Breast epithelium (tissue), 4 donors: ENCODE results near the gene CLCN1. TPM values are rescaled to one million over a fixed set of nuclear protein-coding genes. Genes with fewer than 3 reads are reported as not detected.

Experiments used
- DNase-seq, 2 donors: peaks; one replicate each; pipeline ENCODE4 v3.0.0-alpha.2; 2019; ENCODE audit warnings: low spot score in 2 of 2
- H3K27ac ChIP-seq, 2 donors: fragments of 200-600 bp; sonication (generic) in 1 of 2; one replicate each; pipeline ENCODE4 v1.5.1; 2016 to 2019; ENCODE audit warnings: mild to moderate bottlenecking in 1 of 2
- H3K27me3 ChIP-seq, 2 donors: fragments of 200-600 bp; sonication (generic) in 1 of 2; one replicate each; pipeline versions ENCODE4 v1.5.1 to v1.6.0; 2017 to 2019; ENCODE audit warnings: control low read depth in 1 of 2, mild to moderate bottlenecking in 1 of 2
- H3K36me3 ChIP-seq: fragments of 200-600 bp; one replicate; pipeline ENCODE4 v1.5.1; 2019
- H3K4me1 ChIP-seq, 2 donors: fragments of 200-600 bp; sonication (generic); one replicate each; pipeline ENCODE4 v1.5.1; 2016 to 2019; ENCODE audit warnings: control low read depth in 1 of 2
- H3K4me3 ChIP-seq, 3 donors: fragments of 200-600 bp; sonication (generic); 1 replicate in 2 of 3; 2 replicates in 1 of 3; pipeline ENCODE4 v1.5.1; 2016 to 2019; ENCODE audit warnings: mild to moderate bottlenecking in 3 of 3, moderate library complexity in 2 of 3
- H3K9me3 ChIP-seq, 2 donors: fragments of 200-600 bp; sonication (generic) in 1 of 2; one replicate each; pipeline ENCODE4 v1.5.1; 2016 to 2019; ENCODE audit warnings: control low read depth in 1 of 2
- POLR2A ChIP-seq: fragments of 450-650 bp; IDR thresholded peaks from one replicate; pipeline ENCODE4 v1.6.1; 2016; ENCODE audit warnings: antibody characterized with exemption, mild to moderate bottlenecking, moderate library complexity
- POLR2AphosphoS5 ChIP-seq, 3 donors: sonication (generic); formaldehyde crosslinking; IDR thresholded peaks; one replicate each; pipeline ENCODE4 v1.6.1; 2017; ENCODE audit warnings: antibody characterized with exemption in 3 of 3
- intact Hi-C: fragments of 100-400 bp; cut with DNase I; formaldehyde crosslinking; loops from one replicate; pipeline ENCODE4 v1.15.1; 2023; ENCODE audit warnings: low total_unique reads
- total RNA-seq, 3 donors: library from RNA; depleted of rRNA; stranded (reverse); fragments of >200 nt; gene quantifications; one replicate each; pipeline ENCODE4 v1.1.0, GENCODE V29; 2016
- TF ChIP-seq, protein P1 (sequence below), 3 donors: fragments of 450-650 bp; IDR thresholded peaks; one replicate each; pipeline ENCODE4 v1.5.1; 2016 to 2017; ENCODE audit warnings: antibody characterized with exemption in 3 of 3, mild to moderate bottlenecking in 3 of 3, moderate library complexity in 3 of 3

The CLCN1 gene
- total RNA-seq, 3 donors from 2014 or later, result 0.29 TPM; not detected in 2

DNA sequence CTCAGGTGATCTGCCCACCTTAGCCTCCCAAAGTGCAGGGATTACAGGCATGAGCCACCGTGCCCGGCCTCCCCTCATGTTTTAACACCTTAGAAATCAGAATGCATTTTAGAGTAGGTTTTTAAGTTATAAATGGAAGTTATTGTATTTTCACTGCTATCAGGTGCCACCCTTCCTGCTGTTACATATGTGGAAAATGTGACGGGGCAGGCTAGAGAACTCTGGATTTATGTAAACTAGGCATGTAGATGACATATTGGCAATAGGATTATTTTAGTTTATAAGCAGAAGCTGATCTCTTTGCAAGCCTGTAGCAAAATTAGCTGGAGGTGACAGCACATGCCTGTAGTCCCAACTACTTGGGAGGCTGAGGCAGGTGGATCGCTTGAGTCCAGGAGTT is 25.6 kb upstream of the CLCN1 start:
- intact Hi-C loops, result no loop called here
- peak overlapping the region in 1 of 2 donors; percentile 12 for H3K27ac ChIP-seq
- no peaks in the 10 kb centered on the region for H3K9me3 ChIP-seq
- peaks cover 2% of the 10 kb centered on the region for H3K36me3 ChIP-seq
- TF ChIP-seq, protein P1, sequence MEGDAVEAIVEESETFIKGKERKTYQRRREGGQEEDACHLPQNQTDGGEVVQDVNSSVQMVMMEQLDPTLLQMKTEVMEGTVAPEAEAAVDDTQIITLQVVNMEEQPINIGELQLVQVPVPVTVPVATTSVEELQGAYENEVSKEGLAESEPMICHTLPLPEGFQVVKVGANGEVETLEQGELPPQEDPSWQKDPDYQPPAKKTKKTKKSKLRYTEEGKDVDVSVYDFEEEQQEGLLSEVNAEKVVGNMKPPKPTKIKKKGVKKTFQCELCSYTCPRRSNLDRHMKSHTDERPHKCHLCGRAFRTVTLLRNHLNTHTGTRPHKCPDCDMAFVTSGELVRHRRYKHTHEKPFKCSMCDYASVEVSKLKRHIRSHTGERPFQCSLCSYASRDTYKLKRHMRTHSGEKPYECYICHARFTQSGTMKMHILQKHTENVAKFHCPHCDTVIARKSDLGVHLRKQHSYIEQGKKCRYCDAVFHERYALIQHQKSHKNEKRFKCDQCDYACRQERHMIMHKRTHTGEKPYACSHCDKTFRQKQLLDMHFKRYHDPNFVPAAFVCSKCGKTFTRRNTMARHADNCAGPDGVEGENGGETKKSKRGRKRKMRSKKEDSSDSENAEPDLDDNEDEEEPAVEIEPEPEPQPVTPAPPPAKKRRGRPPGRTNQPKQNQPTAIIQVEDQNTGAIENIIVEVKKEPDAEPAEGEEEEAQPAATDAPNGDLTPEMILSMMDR (IDR thresholded peaks at IDR 0.05), result no peak
- TF ChIP-seq POLR2AphosphoS5 (IDR thresholded peaks at IDR 0.05), result no peak
- peaks cover 0 to 12% of the 10 kb centered on the region in 2 donors for H3K4me1 ChIP-seq
- DNase-seq, result no peak
- no peaks in the 10 kb centered on the region for H3K27me3 ChIP-seq
- H3K4me3 ChIP-seq, result peak overlapping the region in 1 of 3 donors; percentile 21

DNA sequence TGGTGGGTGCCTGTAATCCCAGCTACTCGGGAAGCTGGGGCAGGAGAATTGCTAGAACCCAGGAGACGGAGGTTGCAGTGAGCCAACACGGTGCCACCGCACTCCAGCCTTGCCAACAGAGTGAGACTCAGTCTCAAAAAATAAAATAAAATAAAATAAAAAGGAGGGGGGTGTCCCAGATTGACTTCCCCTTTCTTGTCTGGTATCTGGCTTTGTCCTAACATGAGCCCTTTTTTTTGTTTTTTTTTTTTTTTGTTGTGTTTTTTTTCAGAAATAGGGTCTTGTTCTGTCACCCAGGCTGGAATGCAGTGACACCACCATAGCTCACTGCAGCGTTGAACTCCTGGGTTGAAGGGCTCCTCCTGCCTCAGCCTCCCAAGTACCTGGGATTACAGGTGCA is 23.0 kb upstream of the CLCN1 start:
- DNase-seq, result no peak
- Histone ChIP-seq H3K27me3 (no peaks in the 10 kb centered on the region), H3K4me3 (no peak overlapping the region), H3K36me3 (peaks cover 6% of the 10 kb centered on the region), H3K4me1 (peaks cover 0 to 7% of the 10 kb centered on the region in 2 donors), H3K9me3 (no peaks in the 10 kb centered on the region), H3K27ac (no peak overlapping the region)
- TF ChIP-seq POLR2AphosphoS5 (IDR thresholded peaks at IDR 0.05) (no peak), POLR2A (no peak)
- TF ChIP-seq, protein P1 (IDR thresholded peaks at IDR 0.05), result no peak
- intact Hi-C loops, result no loop called here

DNA sequence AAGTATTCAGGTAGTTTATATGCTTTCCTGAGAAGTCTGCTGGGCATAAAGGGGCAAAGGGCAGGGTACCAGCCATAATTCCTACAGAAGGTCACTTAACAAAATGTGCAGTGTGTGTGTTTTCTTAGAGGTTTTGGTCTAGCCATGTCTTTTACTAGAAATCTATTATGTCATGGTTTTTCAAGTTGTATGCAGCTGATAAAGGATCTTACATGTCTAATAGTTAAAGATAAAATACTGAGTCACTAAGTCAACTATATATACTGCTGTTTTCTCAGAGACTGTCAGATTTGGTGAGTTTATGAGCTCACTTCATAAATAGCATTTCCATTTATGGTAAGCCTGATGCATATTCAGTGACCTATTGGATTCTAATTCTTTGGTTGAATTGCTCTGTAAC is 20.0 kb upstream of the CLCN1 start:
- H3K4me1 ChIP-seq, result no peaks in the 10 kb centered on the region
- no peak overlapping the region for H3K27ac ChIP-seq
- peaks cover 6% of the 10 kb centered on the region for H3K36me3 ChIP-seq
- no peaks in the 10 kb centered on the region for H3K27me3 ChIP-seq
- H3K9me3 ChIP-seq, result no peaks in the 10 kb centered on the region
- intact Hi-C loops, result no loop called here
- TF ChIP-seq POLR2AphosphoS5 (IDR thresholded peaks at IDR 0.05) (no peak), POLR2A (no peak)
- TF ChIP-seq, protein P1 (IDR thresholded peaks at IDR 0.05), result no peak
- DNase-seq, result no peak
- H3K4me3 ChIP-seq, result no peak overlapping the region

DNA sequence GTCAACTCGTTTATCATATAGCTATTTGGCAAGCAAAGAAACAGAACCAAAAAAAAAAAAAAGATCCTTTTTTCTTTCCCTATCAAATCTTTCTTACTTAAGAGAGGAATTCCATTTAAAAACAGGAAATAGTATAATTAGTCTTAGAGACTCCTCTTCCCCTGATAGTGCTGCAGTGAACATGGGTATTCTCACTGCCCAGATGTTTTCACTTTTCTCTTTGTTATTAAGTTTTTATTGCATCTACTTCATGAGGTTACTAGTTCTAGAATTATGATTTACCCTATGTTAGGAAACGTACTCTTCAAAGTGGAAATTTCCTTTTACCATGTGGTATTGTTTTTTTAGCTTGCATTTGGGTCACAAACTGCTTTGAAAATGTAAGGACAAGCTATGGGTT is 19.2 kb upstream of the CLCN1 start:
- DNase-seq, result no peak
- Histone ChIP-seq H3K27me3 (no peaks in the 10 kb centered on the region), H3K4me1 (no peaks in the 10 kb centered on the region), H3K36me3 (peaks cover 6% of the 10 kb centered on the region), H3K27ac (no peak overlapping the region), H3K9me3 (no peaks in the 10 kb centered on the region), H3K4me3 (no peak overlapping the region)
- no peak for TF ChIP-seq POLR2AphosphoS5 (IDR thresholded peaks at IDR 0.05)
- TF ChIP-seq POLR2A, result no peak
- TF ChIP-seq, protein P1 (IDR thresholded peaks at IDR 0.05), result no peak
- intact Hi-C loops, result no loop called here

DNA sequence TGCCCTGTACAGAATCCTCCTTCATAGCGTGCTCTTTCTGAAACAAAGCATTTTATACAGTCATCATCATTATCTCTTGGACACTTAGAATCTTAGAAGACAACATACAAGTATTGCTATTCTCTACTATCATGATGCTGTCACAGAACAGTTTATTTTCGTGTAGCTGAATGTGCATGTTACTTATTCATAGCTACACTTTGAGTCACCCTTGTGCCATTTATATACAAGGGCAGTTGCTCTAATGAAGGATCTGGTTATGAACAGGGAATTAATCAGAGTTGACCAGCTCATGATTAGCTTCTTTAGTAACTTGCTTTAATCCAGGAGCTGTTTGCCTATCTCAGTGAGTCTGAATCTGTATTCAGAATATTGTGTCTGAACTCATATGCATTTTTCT is 16.6 kb upstream of the CLCN1 start:
- TF ChIP-seq POLR2AphosphoS5 (IDR thresholded peaks at IDR 0.05) (no peak), POLR2A (no peak)
- TF ChIP-seq, protein P1 (IDR thresholded peaks at IDR 0.05), result no peak
- DNase-seq, result no peak
- intact Hi-C loops, result no loop called here
- H3K27ac ChIP-seq, result no peak overlapping the region
- H3K9me3 ChIP-seq, result no peaks in the 10 kb centered on the region
- H3K4me1 ChIP-seq, result no peaks in the 10 kb centered on the region
- H3K27me3 ChIP-seq, result no peaks in the 10 kb centered on the region
- H3K36me3 ChIP-seq, result peaks cover 6% of the 10 kb centered on the region
- H3K4me3 ChIP-seq, result no peak overlapping the region
